ENCODE results near the gene PATJ. TPM values are rescaled to one million over a fixed set of nuclear protein-coding genes. Genes with fewer than 3 reads are reported as not detected.

Gene PATJ
- total and polyA plus RNA-seq, 8 donors: 27.6 to 58.8 (median 38.8) TPM

DNA sequence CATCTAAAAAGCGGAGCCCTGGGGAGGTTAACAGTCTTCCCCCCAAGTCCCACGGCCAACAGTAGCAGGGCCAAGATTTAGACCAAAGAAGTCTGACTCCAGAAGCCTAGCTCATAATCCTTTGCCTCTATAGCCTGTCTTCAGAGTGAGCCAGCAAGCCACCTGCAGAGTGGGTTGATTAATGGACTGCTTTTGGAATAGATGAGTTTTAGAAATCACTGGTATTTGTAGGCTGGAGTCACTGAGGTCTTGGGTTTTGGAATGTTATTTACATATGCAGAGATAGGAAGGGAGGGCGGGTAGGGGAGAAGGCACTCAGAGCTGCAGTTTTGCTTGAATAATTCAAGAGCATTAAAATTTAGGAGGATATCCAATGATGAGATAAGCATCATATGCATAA, 361.6 kb downstream of the PATJ start:
- DNase-seq (no peak), ATAC-seq (no peak)
- Histone ChIP-seq H3K4me3 (no peak overlapping the region), H3K27ac (no peak overlapping the region), H3K27me3 (no peaks in the 10 kb centered on the region), H3K9me3 (no peaks in the 10 kb centered on the region), H3K4me1 (no peaks in the 10 kb centered on the region), H3K36me3 (no peaks in the 10 kb centered on the region)
- TF ChIP-seq, protein P1, sequence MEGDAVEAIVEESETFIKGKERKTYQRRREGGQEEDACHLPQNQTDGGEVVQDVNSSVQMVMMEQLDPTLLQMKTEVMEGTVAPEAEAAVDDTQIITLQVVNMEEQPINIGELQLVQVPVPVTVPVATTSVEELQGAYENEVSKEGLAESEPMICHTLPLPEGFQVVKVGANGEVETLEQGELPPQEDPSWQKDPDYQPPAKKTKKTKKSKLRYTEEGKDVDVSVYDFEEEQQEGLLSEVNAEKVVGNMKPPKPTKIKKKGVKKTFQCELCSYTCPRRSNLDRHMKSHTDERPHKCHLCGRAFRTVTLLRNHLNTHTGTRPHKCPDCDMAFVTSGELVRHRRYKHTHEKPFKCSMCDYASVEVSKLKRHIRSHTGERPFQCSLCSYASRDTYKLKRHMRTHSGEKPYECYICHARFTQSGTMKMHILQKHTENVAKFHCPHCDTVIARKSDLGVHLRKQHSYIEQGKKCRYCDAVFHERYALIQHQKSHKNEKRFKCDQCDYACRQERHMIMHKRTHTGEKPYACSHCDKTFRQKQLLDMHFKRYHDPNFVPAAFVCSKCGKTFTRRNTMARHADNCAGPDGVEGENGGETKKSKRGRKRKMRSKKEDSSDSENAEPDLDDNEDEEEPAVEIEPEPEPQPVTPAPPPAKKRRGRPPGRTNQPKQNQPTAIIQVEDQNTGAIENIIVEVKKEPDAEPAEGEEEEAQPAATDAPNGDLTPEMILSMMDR (IDR thresholded peaks at IDR 0.05): no peak
- intact Hi-C loops (cut with DNase I): no loop called here

- H3K4me1 ChIP-seq: no peaks in the 10 kb centered on the region
- TF ChIP-seq, protein P1 (IDR thresholded peaks at IDR 0.05): no peak
- no peak for ATAC-seq
- DNase-seq: no peak
- no peaks in the 10 kb centered on the region for H3K27me3 ChIP-seq
- no peaks in the 10 kb centered on the region for H3K36me3 ChIP-seq
- H3K27ac ChIP-seq: no peak overlapping the region
- no peak overlapping the region for H3K4me3 ChIP-seq
- no peaks in the 10 kb centered on the region for H3K9me3 ChIP-seq
- intact Hi-C loops (cut with DNase I): no loop called here
These were observed 365.6 kb downstream of the PATJ start for GRCh38 chr1:62107923-62108322.

DNA sequence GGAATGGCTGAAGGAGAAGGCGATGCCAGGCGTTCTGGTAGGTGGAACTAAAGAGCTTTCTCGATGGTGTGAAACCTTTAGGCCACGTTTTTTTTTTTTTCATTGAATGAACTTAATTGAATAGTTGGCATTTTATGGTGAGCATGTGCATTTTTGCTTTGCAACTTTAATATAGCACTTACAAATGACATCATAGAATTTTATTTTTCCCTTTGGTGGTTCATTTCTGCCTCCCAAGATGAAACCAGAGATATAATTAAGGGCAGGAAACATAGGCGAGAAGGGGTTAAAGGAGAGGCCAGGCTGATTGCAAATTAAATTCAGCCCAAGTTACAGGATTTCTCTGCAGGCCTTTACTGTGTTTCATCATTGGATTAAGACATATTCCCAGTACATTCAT, 366.8 kb downstream of the PATJ start:
- intact Hi-C loops (cut with DNase I): no loop called here
- H3K27ac ChIP-seq: no peak overlapping the region
- DNase-seq (no peak), ATAC-seq (no peak)
- H3K4me3 ChIP-seq: no peak overlapping the region
- H3K4me1 ChIP-seq: no peaks in the 10 kb centered on the region
- no peaks in the 10 kb centered on the region for H3K36me3 ChIP-seq
- no peaks in the 10 kb centered on the region for H3K9me3 ChIP-seq
- no peaks in the 10 kb centered on the region for H3K27me3 ChIP-seq
- TF ChIP-seq, protein P1 (IDR thresholded peaks at IDR 0.05): no peak

DNA sequence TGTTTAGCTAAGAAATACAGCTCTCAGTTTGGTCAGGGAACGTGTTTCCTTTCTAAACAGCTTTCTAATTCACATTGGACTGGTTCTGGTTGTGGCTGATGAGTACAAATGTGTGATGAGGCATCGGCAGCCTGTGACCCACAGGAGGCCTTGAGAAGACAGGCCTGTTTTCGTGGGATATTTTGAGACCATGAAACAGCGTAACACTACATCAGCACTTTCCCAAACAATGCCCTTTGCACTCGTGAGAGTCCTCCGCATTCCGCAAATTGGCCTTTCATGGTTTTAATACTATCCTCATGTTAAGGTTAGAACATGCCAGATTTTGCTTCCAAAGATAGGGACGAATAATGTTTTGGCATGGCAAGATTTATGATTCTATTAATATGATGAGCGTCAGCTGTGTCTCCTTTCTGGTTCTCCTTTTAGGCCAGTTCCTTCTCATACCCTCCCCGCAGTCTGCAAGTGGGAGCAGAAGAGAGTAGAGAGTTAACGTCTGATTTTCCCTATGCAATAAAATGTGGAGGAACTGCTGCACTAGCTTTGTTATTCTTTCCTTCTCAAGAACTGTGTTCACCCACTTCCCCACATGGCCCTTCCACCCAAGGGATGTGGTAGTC, 368.0 kb downstream of the PATJ start:
- no peak for DNase-seq
- no peaks in the 10 kb centered on the region for H3K36me3 ChIP-seq
- TF ChIP-seq, protein P1 (IDR thresholded peaks at IDR 0.05): no peak
- no peak overlapping the region for H3K27ac ChIP-seq
- ATAC-seq: no peak
- no peaks in the 10 kb centered on the region for H3K27me3 ChIP-seq
- H3K4me1 ChIP-seq: no peaks in the 10 kb centered on the region
- intact Hi-C loops (cut with DNase I): no loop called here
- no peaks in the 10 kb centered on the region for H3K9me3 ChIP-seq
- H3K4me3 ChIP-seq: no peak overlapping the region

DNA sequence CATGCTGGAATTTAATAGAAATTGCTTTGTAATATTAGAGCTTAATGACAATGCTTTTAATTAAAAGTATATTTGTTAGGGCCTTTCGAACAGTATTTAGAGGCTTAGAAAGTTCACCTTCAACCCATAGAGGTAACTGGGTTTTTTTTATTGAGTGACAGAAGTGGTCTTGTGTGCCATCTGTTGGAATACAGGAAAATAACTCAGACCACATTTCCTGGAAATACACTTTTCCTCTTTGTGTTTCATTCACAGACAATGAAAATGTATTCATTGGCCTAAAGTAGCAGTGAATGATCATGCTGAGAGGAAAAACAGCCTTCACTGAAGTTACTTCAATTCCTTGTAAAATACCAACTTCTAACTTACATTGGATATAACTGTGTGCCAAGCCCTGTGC, 368.8 kb downstream of the PATJ start:
- intact Hi-C loops (cut with DNase I): no loop called here
- TF ChIP-seq, protein P1 (IDR thresholded peaks at IDR 0.05): no peak
- H3K27me3 ChIP-seq: no peaks in the 10 kb centered on the region
- no peak overlapping the region for H3K4me3 ChIP-seq
- no peaks in the 10 kb centered on the region for H3K9me3 ChIP-seq
- DNase-seq (no peak), ATAC-seq (no peak)
- H3K4me1 ChIP-seq: no peaks in the 10 kb centered on the region
- no peak overlapping the region for H3K27ac ChIP-seq
- H3K36me3 ChIP-seq: no peaks in the 10 kb centered on the region
